SK-N-SH (cell line): Measurements from ENCODE around the gene EXOC4. TPM values are rescaled to one million over a fixed set of nuclear protein-coding genes. Genes with fewer than 3 reads are reported as not detected.

Source experiments
- CTCF ChIA-PET: fragments of 300-600, 350-600 bp; formaldehyde crosslinking; extraction: SDS; loops from one replicate; lab custom pipeline; 2021; lab: Yijun Ruan, JAX
- POLR2A ChIA-PET: fragments of 350-600 bp; sonication (Branson Sonifier 250); formaldehyde crosslinking; extraction: SDS; loops from one replicate; lab custom pipeline; 2020; ENCODE audit warnings: antibody characterized with exemption, inconsistent platforms; lab: Yijun Ruan, JAX
- DNase-seq: peaks from one replicate; pipeline ENCODE4 v3.0.0; 2012
- H2AFZ ChIP-seq: fragments of 200-600 bp; sonication (generic); 2 replicates; pipeline ENCODE4 v1.8.1; 2016; ENCODE audit warnings: antibody characterized with exemption, mild to moderate bottlenecking, low read depth
- H3F3A ChIP-seq: fragments of 200-600 bp; sonication (generic); replicated peaks from 2 replicates; pipeline ENCODE3; 2016; ENCODE audit warnings: antibody characterized with exemption, mild to moderate bottlenecking; ENCODE audit not compliant: insufficient read depth
- H3K27ac ChIP-seq, 2 experiments: fragments of 200-500 bp in 1 of 2; fragments of 200-600 bp in 1 of 2; sonication (Bioruptor generic) in 1 of 2; sonication (generic), shearing (Covaris generic) in 1 of 2; 2 replicates each; pipeline versions ENCODE4 v1.5.1 to v1.6.1; 2014 to 2016; ENCODE audit warnings: low read depth in 2 of 2, inconsistent platforms in 1 of 2, low read length in 1 of 2, mild to moderate bottlenecking in 1 of 2, mixed read lengths in 1 of 2
- H3K27me3 ChIP-seq: fragments of 200-600 bp; sonication (generic), shearing (Covaris generic); 2 replicates; pipeline ENCODE4 v1.6.1; 2016; ENCODE audit warnings: mixed run types; ENCODE audit not compliant: insufficient read depth
- H3K36me3 ChIP-seq, 2 experiments: fragments of 200-500 bp in 1 of 2; fragments of 200-600 bp in 1 of 2; sonication (Bioruptor generic) in 1 of 2; sonication (generic) in 1 of 2; replicated peaks in 1 of 2; 2 replicates each; pipeline versions ENCODE3 to v1.5.1; 2014 to 2016; ENCODE audit warnings: low read length in 1 of 2, mild to moderate bottlenecking in 1 of 2; ENCODE audit not compliant: insufficient read depth in 2 of 2, control insufficient read depth in 1 of 2
- H3K4me1 ChIP-seq, 2 experiments: fragments of 200-500 bp in 1 of 2; fragments of 200-600 bp in 1 of 2; sonication (Bioruptor generic) in 1 of 2; sonication (generic), shearing (Covaris generic) in 1 of 2; 2 replicates each; pipeline versions ENCODE4 v1.5.1 to v1.6.1; 2014 to 2016; ENCODE audit warnings: low read depth in 1 of 2, low read length in 1 of 2, mixed run types in 1 of 2; ENCODE audit not compliant: insufficient read depth in 2 of 2, control insufficient read depth in 1 of 2
- H3K4me2 ChIP-seq: fragments of 200-600 bp; sonication (generic), shearing (Covaris generic); 2 replicates; pipeline ENCODE4 v1.6.1; 2017; ENCODE audit warnings: mixed run types
- H3K4me3 ChIP-seq, 2 experiments: fragments of 200-500 bp in 1 of 2; fragments of 200-600 bp in 1 of 2; sonication (Bioruptor generic) in 1 of 2; sonication (generic), shearing (Covaris generic) in 1 of 2; 2 replicates each; pipeline versions ENCODE4 v1.5.1 to v1.8.1; 2014 to 2016; ENCODE audit warnings: low read depth in 2 of 2, inconsistent platforms in 1 of 2, low read length in 1 of 2, mild to moderate bottlenecking in 1 of 2, mixed read lengths in 1 of 2, moderate library complexity in 1 of 2
- H3K79me2 ChIP-seq: fragments of 200-600 bp; sonication (generic); 2 replicates; pipeline ENCODE4 v1.8.1; 2017; ENCODE audit warnings: mild to moderate bottlenecking; ENCODE audit not compliant: insufficient read depth
- H3K9ac ChIP-seq: fragments of 200-600 bp; sonication (generic); 2 replicates; pipeline ENCODE4 v1.6.1; 2017; ENCODE audit warnings: mixed run types
- H3K9me2 ChIP-seq: fragments of 200-600 bp; sonication (generic); 2 replicates; pipeline ENCODE4 v1.6.1; 2017; ENCODE audit warnings: mixed run types
- H3K9me3 ChIP-seq: fragments of 200-600 bp; sonication (generic); 2 replicates; pipeline ENCODE4 v1.6.1; 2017; ENCODE audit warnings: mixed run types, mild to moderate bottlenecking, moderate library complexity
- H4K20me1 ChIP-seq: fragments of 200-600 bp; sonication (generic); 2 replicates; pipeline ENCODE4 v1.6.1; 2017; ENCODE audit warnings: mild to moderate bottlenecking, mixed run types; ENCODE audit not compliant: insufficient read depth
- ELF1 ChIP-seq: IDR thresholded peaks from 2 replicates; pipeline ENCODE4 v1.4.0; 2012
- EP300 ChIP-seq, 2 experiments: IDR thresholded peaks; 2 replicates each; pipeline versions ENCODE4 v1.4.0 to v1.6.1; 2012; ENCODE audit warnings: borderline replicate concordance in 1 of 2, low read depth in 1 of 2, low read length in 1 of 2
- EZH2phosphoT487 ChIP-seq: fragments of 200-600 bp; sonication (generic); IDR thresholded peaks from 2 replicates; pipeline ENCODE4 v1.6.1; 2017; ENCODE audit warnings: low read depth, mixed run types, mild to moderate bottlenecking, antibody characterized with exemption, moderate library complexity, borderline replicate concordance
- FOSL2 ChIP-seq: IDR thresholded peaks from 2 replicates; pipeline ENCODE4 v1.4.0; 2012; ENCODE audit warnings: low read depth, mild to moderate bottlenecking, moderate library complexity, borderline replicate concordance
- GABPA ChIP-seq: IDR thresholded peaks from 2 replicates; pipeline ENCODE4 v1.4.0; 2012; ENCODE audit warnings: low read depth, mild to moderate bottlenecking
- JUND ChIP-seq: IDR thresholded peaks from 2 replicates; pipeline ENCODE4 v1.4.0; 2012
- MEF2A ChIP-seq: IDR thresholded peaks from 2 replicates; pipeline ENCODE4 v1.4.0; 2012; ENCODE audit warnings: low read depth, borderline replicate concordance
- NFIC ChIP-seq: IDR thresholded peaks from 2 replicates; pipeline ENCODE4 v1.4.0; 2012; ENCODE audit warnings: borderline replicate concordance
- RCOR1 ChIP-seq: fragments of 150-350 bp; IDR thresholded peaks from 2 replicates; pipeline ENCODE4 v1.6.1; 2017; ENCODE audit warnings: antibody characterized with exemption, low read length
- RFX5 ChIP-seq: IDR thresholded peaks from 2 replicates; pipeline ENCODE4 v1.6.1; 2012; ENCODE audit warnings: mild to moderate bottlenecking, improper control_type of control experiment, low read length
- SIN3A ChIP-seq: IDR thresholded peaks from 2 replicates; pipeline ENCODE4 v1.6.1; 2012; ENCODE audit warnings: low read depth, mild to moderate bottlenecking, low read length, moderate library complexity, borderline replicate concordance
- TCF12 ChIP-seq: IDR thresholded peaks from 2 replicates; pipeline ENCODE4 v1.4.0; 2012
- TEAD4 ChIP-seq: IDR thresholded peaks from 2 replicates; pipeline ENCODE4 v1.4.0; 2012; ENCODE audit warnings: mild to moderate bottlenecking, borderline replicate concordance; ENCODE audit not compliant: insufficient read depth
- ZBTB33 ChIP-seq: IDR thresholded peaks from 2 replicates; pipeline ENCODE4 v1.4.0; 2012; ENCODE audit warnings: low read depth, borderline replicate concordance
- WGBS: methylation state at CpG from one replicate; pipeline ENCODE4 v1.1.6; 2017; ENCODE audit warnings: low lambda C conversion rate; 5-methylcytosine and 5-hydroxymethylcytosine counted together
- polyA plus RNA-seq, 3 experiments: library from polyadenylated mRNA; depleted of rRNA; stranded (reverse); fragments of >200 nt; gene quantifications; 2 replicates each; pipeline ENCODE4 v1.2.3, GENCODE V29; 2012
- TF ChIP-seq, protein P1 (sequence below): fragments of 200-600 bp; sonication (generic); IDR thresholded peaks from 2 replicates; pipeline ENCODE4 v1.6.1; 2017; ENCODE audit warnings: antibody characterized with exemption, mild to moderate bottlenecking, moderate library complexity
- TF ChIP-seq, protein P2 (sequence below): fragments of 150-350 bp; IDR thresholded peaks from 2 replicates; pipeline ENCODE4 v1.6.1; 2016; ENCODE audit warnings: mild to moderate bottlenecking, low read depth, low read length
- TF ChIP-seq, protein P3 (sequence below): IDR thresholded peaks from 2 replicates; pipeline ENCODE4; 2012

The EXOC4 gene
- polyA plus RNA-seq, 1 of the 3 experiments (the other 2 are of a cell fraction) = 37.3 TPM

- Histone ChIP-seq H3K36me3 (peaks cover 0 to 5% of the 10 kb centered on the region in 2 experiments), H3K4me1 (peaks cover 10 to 17% of the 10 kb centered on the region in 2 experiments; a peak in 3 of 4 replicates), H4K20me1 (peaks cover 5% of the 10 kb centered on the region; the same call in 1 of the 2 replicates), H3K27ac (no peak overlapping the region), H3K27me3 (no peaks in the 10 kb centered on the region), H2AFZ (no peak overlapping the region), H3K79me2 (no peaks in the 10 kb centered on the region), H3K4me2 (no peak overlapping the region), H3K9me2 (no peaks in the 10 kb centered on the region), H3F3A (no peaks in the 10 kb centered on the region), H3K4me3 (no peak overlapping the region), H3K9ac (no peak overlapping the region), H3K9me3 (no peaks in the 10 kb centered on the region)
- POLR2A ChIA-PET = no interaction called here
- TF ChIP-seq ELF1 (no peak), RFX5 (no peak), TCF12 (no peak), FOSL2 (no peak), RCOR1 (no peak), SIN3A (no peak), EP300 (IDR thresholded peaks at IDR 0.05; ENCODE audit: borderline replicate concordance in 1 of 2, low read depth in 1 of 2, low read length in 1 of 2) (no peak), ZBTB33 (no peak), TEAD4 (no peak)
- TF ChIP-seq, protein P1, sequence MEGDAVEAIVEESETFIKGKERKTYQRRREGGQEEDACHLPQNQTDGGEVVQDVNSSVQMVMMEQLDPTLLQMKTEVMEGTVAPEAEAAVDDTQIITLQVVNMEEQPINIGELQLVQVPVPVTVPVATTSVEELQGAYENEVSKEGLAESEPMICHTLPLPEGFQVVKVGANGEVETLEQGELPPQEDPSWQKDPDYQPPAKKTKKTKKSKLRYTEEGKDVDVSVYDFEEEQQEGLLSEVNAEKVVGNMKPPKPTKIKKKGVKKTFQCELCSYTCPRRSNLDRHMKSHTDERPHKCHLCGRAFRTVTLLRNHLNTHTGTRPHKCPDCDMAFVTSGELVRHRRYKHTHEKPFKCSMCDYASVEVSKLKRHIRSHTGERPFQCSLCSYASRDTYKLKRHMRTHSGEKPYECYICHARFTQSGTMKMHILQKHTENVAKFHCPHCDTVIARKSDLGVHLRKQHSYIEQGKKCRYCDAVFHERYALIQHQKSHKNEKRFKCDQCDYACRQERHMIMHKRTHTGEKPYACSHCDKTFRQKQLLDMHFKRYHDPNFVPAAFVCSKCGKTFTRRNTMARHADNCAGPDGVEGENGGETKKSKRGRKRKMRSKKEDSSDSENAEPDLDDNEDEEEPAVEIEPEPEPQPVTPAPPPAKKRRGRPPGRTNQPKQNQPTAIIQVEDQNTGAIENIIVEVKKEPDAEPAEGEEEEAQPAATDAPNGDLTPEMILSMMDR = no peak
- TF ChIP-seq, protein P2, sequence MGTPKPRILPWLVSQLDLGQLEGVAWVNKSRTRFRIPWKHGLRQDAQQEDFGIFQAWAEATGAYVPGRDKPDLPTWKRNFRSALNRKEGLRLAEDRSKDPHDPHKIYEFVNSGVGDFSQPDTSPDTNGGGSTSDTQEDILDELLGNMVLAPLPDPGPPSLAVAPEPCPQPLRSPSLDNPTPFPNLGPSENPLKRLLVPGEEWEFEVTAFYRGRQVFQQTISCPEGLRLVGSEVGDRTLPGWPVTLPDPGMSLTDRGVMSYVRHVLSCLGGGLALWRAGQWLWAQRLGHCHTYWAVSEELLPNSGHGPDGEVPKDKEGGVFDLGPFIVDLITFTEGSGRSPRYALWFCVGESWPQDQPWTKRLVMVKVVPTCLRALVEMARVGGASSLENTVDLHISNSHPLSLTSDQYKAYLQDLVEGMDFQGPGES = no peak
- no peak for DNase-seq
- CTCF ChIA-PET = interaction anchor here (1.1 kb wide), 1 partner anchor 448 kb away, joined by 4 read pairs; no protein-coding TSS in a partner anchor
- 97% methylated on average over 5 of the region's 5 CpGs for WGBS
These were observed 440.4 kb downstream of the EXOC4 start for GRCh38 chr7:133693281-133693680.

- Histone ChIP-seq H3K4me3 (no peak overlapping the region), H2AFZ (no peak overlapping the region), H4K20me1 (peaks cover 5% of the 10 kb centered on the region; the same call in 1 of the 2 replicates), H3K79me2 (no peaks in the 10 kb centered on the region), H3K36me3 (peaks cover 0 to 3% of the 10 kb centered on the region in 2 experiments), H3K9me3 (no peaks in the 10 kb centered on the region), H3K9ac (no peak overlapping the region), H3K4me2 (no peak overlapping the region), H3K27me3 (no peaks in the 10 kb centered on the region), H3K4me1 (peaks cover 10 to 13% of the 10 kb centered on the region in 2 experiments; a peak in 3 of 4 replicates), H3F3A (no peaks in the 10 kb centered on the region), H3K9me2 (no peaks in the 10 kb centered on the region), H3K27ac (peak overlapping the region in 1 of 2 experiments; percentile 43; a peak in 2 of 4 replicates)
- CTCF ChIA-PET = no interaction called here
- 94% methylated on average over 4 of the region's 4 CpGs for WGBS
- TF ChIP-seq JUND (no peak), MEF2A (no peak), RCOR1 (no peak), EZH2phosphoT487 (no peak), SIN3A (no peak), TEAD4 (no peak), TCF12 (no peak), GABPA (no peak), FOSL2 (no peak), NFIC (no peak)
- TF ChIP-seq, protein P3, sequence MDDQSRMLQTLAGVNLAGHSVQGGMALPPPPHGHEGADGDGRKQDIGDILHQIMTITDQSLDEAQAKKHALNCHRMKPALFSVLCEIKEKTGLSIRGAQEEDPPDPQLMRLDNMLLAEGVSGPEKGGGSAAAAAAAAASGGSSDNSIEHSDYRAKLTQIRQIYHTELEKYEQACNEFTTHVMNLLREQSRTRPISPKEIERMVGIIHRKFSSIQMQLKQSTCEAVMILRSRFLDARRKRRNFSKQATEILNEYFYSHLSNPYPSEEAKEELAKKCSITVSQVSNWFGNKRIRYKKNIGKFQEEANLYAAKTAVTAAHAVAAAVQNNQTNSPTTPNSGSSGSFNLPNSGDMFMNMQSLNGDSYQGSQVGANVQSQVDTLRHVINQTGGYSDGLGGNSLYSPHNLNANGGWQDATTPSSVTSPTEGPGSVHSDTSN = no peak
- TF ChIP-seq, protein P2 = no peak
- DNase-seq = no peak
- POLR2A ChIA-PET = no interaction called here
These were observed 443.2 kb downstream of the EXOC4 start for GRCh38 chr7:133696056-133696455.
